Gastroesophageal sphincter (tissue), 4 donors: ENCODE results near the gene DNAH7. TPM values are rescaled to one million over a fixed set of nuclear protein-coding genes. Genes with fewer than 3 reads are reported as not detected.

Experiments
- ATAC-seq: fragments of 150-250 bp; one replicate; pipeline ENCODE4 v1.9.1; 2016; ENCODE audit warnings: mild to moderate bottlenecking, moderate library complexity
- H3K27ac ChIP-seq, 4 donors: fragments of 200-600 bp; sonication (generic) in 3 of 4; 1 replicate in 3 of 4; 2 replicates in 1 of 4; pipeline ENCODE4 v1.5.1; 2016 to 2019
- H3K27me3 ChIP-seq: fragments of 200-600 bp; sonication (generic); one replicate; pipeline ENCODE4 v1.5.1; 2019
- H3K36me3 ChIP-seq, 2 donors: fragments of 200-600 bp; sonication (generic); one replicate each; pipeline ENCODE4 v1.5.1; 2019; ENCODE audit warnings: control low read depth in 1 of 2
- H3K4me1 ChIP-seq, 3 donors: fragments of 200-600 bp; sonication (generic); 1 replicate in 2 of 3; 2 replicates in 1 of 3; pipeline ENCODE4 v1.5.1; 2016 to 2019; ENCODE audit warnings: control low read depth in 2 of 3
- H3K4me3 ChIP-seq, 2 donors: fragments of 200-600 bp; sonication (generic); one replicate each; pipeline ENCODE4 v1.5.1; 2019; ENCODE audit warnings: mild to moderate bottlenecking in 1 of 2, moderate library complexity in 1 of 2
- H3K9me3 ChIP-seq, 3 donors: fragments of 200-600 bp; sonication (generic); one replicate each; pipeline ENCODE4 v1.5.1; 2017 to 2019; ENCODE audit warnings: control low read depth in 2 of 3
- EP300 ChIP-seq: sonication (generic); formaldehyde crosslinking; IDR thresholded peaks from one replicate; pipeline ENCODE4 v1.6.1; 2017; ENCODE audit warnings: antibody characterized with exemption, mild to moderate bottlenecking
- POLR2A ChIP-seq, 2 donors: fragments of 450-650 bp; IDR thresholded peaks; one replicate each; pipeline ENCODE4 v1.6.1; 2017; ENCODE audit warnings: antibody characterized with exemption in 2 of 2, mild to moderate bottlenecking in 2 of 2, moderate library complexity in 1 of 2
- POLR2AphosphoS5 ChIP-seq: sonication (generic); formaldehyde crosslinking; IDR thresholded peaks from one replicate; pipeline ENCODE4 v1.6.1; 2017; ENCODE audit warnings: antibody characterized with exemption
- WGBS, 2 donors: methylation state at CpG; one replicate each; pipeline ENCODE4 v1.1.5; 2018; ENCODE audit warnings: low coverage in 1 of 2; 5-methylcytosine and 5-hydroxymethylcytosine counted together
- total RNA-seq, 4 donors: library from RNA; depleted of rRNA; stranded (reverse); fragments of >200 nt; gene quantifications; one replicate each; pipeline ENCODE4 v1.1.0, GENCODE V29; 2016
- TF ChIP-seq, protein P1 (sequence below), 4 experiments: fragments of 200-600 bp in 2 of 4; fragments of 450-650 bp in 2 of 4; sonication (generic) in 1 of 4; IDR thresholded peaks; one replicate each; pipeline ENCODE4 v1.5.1; 2017 to 2019; ENCODE audit warnings: antibody characterized with exemption in 4 of 4, mild to moderate bottlenecking in 2 of 4, moderate library complexity in 2 of 4

The DNAH7 gene
- total RNA-seq, 4 donors from 2014 or later, result 0.40 to 1.3 (median 0.65) TPM

DNA sequence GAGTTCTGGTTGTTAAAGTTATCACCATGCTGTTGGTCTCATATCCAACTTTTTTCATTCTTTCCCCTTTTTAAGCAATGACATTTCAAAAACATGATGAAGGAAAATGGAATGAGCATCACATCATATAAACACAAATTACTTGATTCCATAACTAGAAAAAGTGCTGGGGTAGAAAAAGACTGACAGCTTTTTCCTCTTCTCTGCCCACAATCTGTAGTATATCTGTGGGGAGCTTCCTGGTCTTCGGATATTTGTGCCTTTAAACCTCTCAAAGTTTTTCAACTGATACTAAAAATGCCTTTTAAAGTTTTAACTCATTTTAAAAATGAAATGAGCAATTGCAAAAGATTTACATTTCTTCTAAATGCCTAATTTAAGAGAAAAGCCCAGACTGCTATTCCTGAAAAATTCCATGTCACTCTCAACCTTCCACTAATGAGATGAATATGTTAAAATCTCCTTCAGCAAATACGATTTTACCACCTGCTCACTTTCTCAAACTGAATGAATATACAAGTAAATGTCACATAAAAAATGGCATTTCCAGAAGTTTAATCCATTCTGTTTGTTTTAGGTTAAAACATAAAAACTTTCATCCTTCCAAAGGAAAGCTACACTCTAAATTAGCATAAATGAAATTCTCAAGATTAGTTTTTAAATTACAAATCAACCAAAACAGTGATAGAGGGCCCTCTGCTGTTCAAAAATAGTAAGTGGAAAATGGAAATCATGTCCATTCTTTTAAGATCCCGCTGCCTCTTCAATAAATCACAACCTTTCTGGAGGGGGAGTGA is 2.1 kb downstream of the DNAH7 start:
- 39 to 46% methylated on average over 3 of the region's 3 CpGs for WGBS, 2 donors
- no peak for ATAC-seq
- Histone ChIP-seq H3K27ac (no peak overlapping the region), H3K4me1 (peaks cover 0 to 7% (median 0%) of the 10 kb centered on the region in 3 donors), H3K27me3 (no peaks in the 10 kb centered on the region), H3K9me3 (no peaks in the 10 kb centered on the region), H3K36me3 (no peaks in the 10 kb centered on the region), H3K4me3 (no peak overlapping the region)
- TF ChIP-seq POLR2AphosphoS5 (no peak), POLR2A (IDR thresholded peaks at IDR 0.05) (no peak), EP300 (no peak)
- TF ChIP-seq, protein P1, sequence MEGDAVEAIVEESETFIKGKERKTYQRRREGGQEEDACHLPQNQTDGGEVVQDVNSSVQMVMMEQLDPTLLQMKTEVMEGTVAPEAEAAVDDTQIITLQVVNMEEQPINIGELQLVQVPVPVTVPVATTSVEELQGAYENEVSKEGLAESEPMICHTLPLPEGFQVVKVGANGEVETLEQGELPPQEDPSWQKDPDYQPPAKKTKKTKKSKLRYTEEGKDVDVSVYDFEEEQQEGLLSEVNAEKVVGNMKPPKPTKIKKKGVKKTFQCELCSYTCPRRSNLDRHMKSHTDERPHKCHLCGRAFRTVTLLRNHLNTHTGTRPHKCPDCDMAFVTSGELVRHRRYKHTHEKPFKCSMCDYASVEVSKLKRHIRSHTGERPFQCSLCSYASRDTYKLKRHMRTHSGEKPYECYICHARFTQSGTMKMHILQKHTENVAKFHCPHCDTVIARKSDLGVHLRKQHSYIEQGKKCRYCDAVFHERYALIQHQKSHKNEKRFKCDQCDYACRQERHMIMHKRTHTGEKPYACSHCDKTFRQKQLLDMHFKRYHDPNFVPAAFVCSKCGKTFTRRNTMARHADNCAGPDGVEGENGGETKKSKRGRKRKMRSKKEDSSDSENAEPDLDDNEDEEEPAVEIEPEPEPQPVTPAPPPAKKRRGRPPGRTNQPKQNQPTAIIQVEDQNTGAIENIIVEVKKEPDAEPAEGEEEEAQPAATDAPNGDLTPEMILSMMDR (IDR thresholded peaks at IDR 0.05), result peak; percentile 34 to 69 (median 42)

DNA sequence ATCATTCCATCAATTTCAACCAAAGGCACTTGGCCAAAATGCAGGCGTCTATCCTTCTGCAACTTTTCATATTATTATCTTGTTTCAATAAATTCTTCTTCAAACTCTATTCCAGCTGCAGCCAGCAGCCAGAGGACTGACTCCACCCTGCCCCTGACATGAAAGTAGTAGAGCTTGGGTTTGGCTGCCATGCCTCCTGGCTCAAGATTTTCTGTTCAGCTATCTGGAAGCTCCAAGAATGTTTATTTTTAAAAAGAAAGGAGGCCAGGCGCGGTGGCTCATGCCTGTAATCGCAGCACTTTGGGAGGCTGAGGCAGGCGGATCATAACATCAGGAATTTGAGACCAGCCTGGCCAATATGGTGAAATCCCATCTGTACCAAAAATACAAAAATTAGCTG is 4.9 kb downstream of the DNAH7 start:
- Histone ChIP-seq H3K9me3 (no peaks in the 10 kb centered on the region), H3K27ac (no peak overlapping the region), H3K36me3 (no peaks in the 10 kb centered on the region), H3K27me3 (no peaks in the 10 kb centered on the region), H3K4me1 (peaks cover 0 to 7% (median 0%) of the 10 kb centered on the region in 3 donors), H3K4me3 (no peak overlapping the region)
- ATAC-seq, result no peak
- TF ChIP-seq, protein P1 (IDR thresholded peaks at IDR 0.05), result no peak
- TF ChIP-seq POLR2AphosphoS5, result no peak
- TF ChIP-seq EP300, result no peak
- TF ChIP-seq POLR2A (IDR thresholded peaks at IDR 0.05), result no peak
- WGBS, 2 donors, result 76 to 83% methylated on average over 3 to 4 of the region's 5 CpGs

DNA sequence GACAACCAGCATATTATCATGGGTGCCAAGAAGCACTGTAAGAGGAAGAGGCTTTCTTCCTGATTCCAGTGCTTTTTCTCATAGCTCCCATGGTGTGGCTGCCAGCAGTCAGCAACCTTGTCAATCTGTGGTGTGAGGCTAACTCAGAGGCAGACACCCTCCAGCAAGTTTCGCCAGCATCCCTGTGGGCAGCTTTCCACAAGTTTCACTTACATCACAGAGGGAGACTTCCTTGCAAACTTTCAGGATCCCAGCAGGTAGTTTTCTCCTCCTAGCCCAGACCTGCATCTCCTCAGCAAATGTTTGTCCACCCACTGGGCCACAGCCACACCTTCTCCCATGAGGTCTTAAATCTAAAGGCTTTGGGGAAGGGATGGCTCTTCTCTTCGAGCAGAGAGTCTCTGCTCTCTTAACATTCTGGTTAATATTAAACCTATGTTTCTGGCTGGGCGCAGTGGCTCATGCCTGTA is 9.1 kb downstream of the DNAH7 start:
- Histone ChIP-seq H3K27ac (no peak overlapping the region), H3K4me3 (no peak overlapping the region), H3K4me1 (no peaks in the 10 kb centered on the region), H3K27me3 (no peaks in the 10 kb centered on the region), H3K9me3 (no peaks in the 10 kb centered on the region), H3K36me3 (no peaks in the 10 kb centered on the region)
- 0 to 67% methylated on average over 1 of the region's 3 CpGs for WGBS, 2 donors
- TF ChIP-seq, protein P1 (IDR thresholded peaks at IDR 0.05), result no peak
- TF ChIP-seq POLR2AphosphoS5 (no peak), EP300 (no peak), POLR2A (IDR thresholded peaks at IDR 0.05) (no peak)
- no peak for ATAC-seq

DNA sequence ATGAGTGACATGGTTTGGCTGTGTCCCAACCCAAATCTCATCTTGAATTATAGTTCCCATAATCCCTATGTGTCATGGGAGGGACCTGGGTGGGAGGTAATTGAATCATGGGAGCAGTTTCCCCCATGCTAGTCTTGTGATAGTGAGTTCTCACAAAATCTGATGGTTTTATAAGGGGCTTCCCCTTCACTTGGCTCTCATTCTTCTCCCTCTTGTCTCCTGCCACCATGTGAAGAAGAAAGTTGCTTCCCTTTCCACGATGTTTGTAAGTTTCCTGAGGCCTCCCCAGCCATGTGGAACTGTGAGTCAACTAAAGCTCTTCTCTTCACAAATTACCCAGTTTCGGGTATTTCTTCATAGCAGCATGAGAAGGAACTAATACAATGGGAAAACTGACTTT is 14.0 kb downstream of the DNAH7 start:
- 88 to 93% methylated on average over 1 to 2 of the region's 2 CpGs for WGBS, 2 donors
- ATAC-seq, result no peak
- Histone ChIP-seq H3K27me3 (no peaks in the 10 kb centered on the region), H3K9me3 (no peaks in the 10 kb centered on the region), H3K4me3 (no peak overlapping the region), H3K27ac (no peak overlapping the region), H3K4me1 (no peaks in the 10 kb centered on the region), H3K36me3 (no peaks in the 10 kb centered on the region)
- TF ChIP-seq, protein P1 (IDR thresholded peaks at IDR 0.05), result no peak
- TF ChIP-seq POLR2AphosphoS5, result no peak
- TF ChIP-seq EP300, result no peak
- TF ChIP-seq POLR2A (IDR thresholded peaks at IDR 0.05), result no peak
